Ureter (tissue), 1 donor: ENCODE measurements around the gene UTP18. TPM values are rescaled to one million over a fixed set of nuclear protein-coding genes. Genes with fewer than 3 reads are reported as not detected.
"Not testable (repeated sequence)": the region's sequence is repeated elsewhere in the genome, so short reads cannot be mapped to it uniquely, and the experiment has no call there.

Source experiments
- DNase-seq: peaks from one replicate; pipeline ENCODE4 v3.0.0-alpha.2; 2020; ENCODE audit warnings: low spot score
- total RNA-seq: library from RNA; stranded (reverse); gene quantifications from one replicate; pipeline ENCODE4 v1.2.4, GENCODE V29; 2023
- donor health status: DM: yes; HTN: yes; CAD: no.

UTP18 gene
- total RNA-seq, 1 donor from 2014 or later, result 35.3 TPM

DNA sequence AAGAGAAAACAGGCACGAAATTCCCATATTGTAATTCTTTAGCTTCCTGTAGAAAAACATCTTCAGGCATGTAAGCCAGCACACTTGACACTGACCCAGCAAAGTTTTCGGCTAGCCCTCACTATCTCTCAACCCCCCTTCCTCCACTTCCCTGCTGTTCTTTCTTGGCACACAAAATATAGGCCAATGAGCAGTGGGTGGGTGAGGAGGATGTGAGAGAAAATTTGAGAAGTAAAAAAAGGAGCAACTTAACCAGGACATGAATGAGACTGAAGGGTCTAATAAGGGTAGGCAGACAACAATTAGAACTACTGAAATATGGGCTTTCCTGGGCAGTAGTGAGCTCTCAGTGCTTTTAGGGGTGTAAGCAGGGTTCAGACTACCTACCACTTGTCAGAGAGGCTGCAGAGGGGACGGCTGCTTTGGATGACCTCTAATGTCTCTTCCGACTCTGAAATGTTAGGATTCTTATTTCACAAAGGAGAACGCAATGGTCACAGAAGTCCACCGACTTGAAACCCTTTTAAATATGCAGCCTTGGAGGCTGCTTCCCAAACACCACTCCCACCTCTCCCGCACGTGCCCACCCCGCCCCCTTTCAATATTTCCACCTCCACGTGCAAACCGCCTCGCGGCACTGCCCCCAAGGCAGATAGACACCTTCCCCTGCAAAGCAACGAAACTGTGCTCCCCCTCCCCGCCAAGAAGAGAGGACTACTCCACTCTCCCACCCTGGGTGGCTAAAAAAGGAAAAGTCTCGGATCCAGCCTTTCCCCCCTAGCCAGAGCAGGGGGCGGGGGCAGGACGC, 1.4 kb upstream of the UTP18 start:
- no peak for DNase-seq

- peak; percentile 96 for DNase-seq
Measured at GRCh38 chr17:51259564-51260236, 646 bp upstream of the UTP18 start, which contains the start of gene MBTD1. MBTD1 (minus strand) TSS chr17:51260049; CDS start chr17:51225161, 34,888 bp downstream.

DNA sequence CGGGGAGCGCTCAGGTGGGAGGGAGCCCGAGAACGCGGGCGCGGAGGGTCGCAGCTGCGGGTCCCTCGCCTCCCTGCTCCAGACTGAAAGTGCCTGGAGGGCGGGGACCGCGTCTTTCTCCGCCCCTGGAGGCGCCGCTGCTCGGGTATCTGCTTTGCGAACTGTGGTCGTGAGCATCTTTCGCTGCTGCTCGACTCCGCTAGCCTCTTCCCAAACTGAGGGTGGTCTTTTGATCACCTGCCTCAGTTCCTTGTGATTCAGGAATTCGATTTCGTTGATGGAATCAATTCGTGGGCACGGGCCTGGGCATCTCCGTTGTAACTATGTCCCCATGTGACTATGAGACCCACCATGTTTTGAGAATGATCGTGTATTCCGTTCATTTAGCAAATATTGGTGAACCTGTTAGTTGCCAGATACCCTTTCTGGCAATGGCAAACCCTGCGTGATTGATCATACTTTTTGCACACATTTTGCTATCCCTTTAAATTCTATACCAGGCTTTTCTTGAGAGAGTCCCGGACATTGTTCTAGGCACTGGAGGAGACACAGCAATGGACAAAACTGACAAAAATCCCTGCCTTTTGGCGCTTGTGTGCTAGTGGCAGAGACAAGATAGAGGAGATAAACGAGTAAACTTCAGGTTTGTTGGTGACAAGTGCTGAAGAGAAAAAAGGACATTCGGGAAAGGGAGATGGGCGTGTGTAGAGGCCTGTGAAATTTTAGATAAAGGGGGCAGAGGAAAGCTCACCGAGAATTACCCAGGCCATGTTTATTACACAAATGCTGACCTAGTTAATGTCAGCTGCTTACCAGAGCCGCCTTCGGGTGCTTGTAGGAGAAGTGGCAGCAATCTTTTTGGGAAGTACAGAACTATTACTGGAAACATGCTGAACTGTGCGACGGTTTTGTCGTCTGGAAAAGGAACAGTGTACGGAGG, 948 bp downstream of the UTP18 start:
- DNase-seq, result no peak

GRCh38 chr17:51263006-51263405, 2.7 kb downstream of the UTP18 start:
- DNase-seq, result no peak

GRCh38 chr17:51264466-51264865, 4.1 kb downstream of the UTP18 start:
- DNase-seq, result not testable (repeated sequence)

- no peak for DNase-seq
Measured at GRCh38 chr17:51269991-51270390, 9.6 kb downstream of the UTP18 start.

DNA sequence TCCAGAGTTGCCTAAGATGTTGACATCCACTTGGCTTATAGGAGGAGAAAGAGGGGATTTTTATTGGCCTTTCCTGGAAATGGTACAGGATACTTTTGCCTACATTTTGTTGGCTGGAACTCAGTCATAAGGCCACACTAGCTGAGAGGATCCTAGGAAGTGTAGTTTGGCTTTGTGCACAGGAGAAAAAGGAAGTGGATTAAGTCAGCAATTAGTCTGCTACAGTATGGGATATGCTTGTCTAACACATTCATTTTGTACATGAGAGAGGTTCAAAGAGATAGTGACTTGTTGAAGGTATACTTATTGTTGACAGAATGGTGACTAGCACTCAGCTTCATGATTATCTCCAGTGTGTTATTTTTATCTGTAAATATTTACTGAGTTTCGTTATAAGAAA, 10.3 kb downstream of the UTP18 start:
- no peak for DNase-seq

- DNase-seq, result no peak
Measured at GRCh38 chr17:51272812-51273211, 12.5 kb downstream of the UTP18 start.

DNA sequence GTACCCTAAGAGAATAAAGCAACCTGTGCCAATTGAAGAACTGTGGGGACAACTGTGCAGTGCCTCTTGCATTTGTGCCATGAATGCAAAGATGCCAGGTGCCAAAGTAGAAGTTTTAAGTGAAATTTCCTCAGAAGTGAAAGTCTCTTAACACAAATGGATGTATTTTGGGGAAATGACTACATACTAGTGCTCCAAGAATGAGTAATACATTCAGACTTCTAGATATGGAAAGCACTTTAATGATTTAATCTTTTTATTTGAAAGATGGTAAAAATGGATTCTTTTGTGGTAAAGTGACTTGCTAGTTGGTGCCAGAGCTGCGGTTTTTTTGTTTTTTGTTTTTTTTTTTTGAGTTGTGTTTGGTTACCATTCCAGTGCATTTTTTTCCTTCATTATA, 15.0 kb downstream of the UTP18 start:
- DNase-seq, result no peak

DNA sequence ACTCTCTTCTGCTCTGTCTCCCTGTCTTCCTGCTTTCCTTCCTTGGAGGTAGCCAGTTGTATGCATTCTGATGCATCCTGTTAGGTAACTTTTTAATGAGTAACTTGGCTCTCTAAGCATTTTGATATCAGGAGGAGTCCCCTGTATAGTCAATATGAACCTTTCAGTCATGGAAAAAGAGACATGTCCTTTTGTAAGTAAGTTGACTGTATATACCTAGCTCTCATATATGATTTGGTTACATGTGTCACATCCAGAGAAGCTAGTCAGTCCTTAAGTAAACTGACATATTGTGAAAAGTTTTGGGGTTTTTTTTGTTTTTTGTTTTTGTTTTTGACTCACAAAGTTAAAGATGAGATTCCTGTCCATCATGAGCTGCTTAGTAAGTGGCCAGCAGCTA, 18.8 kb downstream of the UTP18 start:
- DNase-seq, result no peak

- no peak for DNase-seq
Measured at GRCh38 chr17:51287412-51287811, 27.1 kb downstream of the UTP18 start.

DNA sequence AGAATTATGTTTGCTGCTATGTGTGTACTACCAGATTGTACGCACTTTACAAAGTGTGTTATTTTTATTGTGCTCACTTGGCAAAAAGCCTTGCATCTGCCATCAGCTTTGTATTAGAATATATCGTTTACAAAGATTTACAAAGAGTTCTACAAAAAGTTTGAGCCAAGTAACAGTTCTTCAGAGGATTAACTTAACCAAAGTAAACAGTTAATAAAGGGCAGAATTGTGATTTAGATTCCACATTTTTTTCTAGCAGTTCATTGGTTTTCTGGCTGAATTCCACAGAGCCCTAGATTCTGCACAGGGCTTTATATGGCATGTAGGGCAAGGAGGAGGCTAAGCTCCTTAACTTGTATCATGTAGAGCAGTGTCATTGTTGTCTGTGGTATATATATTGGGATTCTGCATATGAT, 29.4 kb downstream of the UTP18 start:
- no peak for DNase-seq

DNA sequence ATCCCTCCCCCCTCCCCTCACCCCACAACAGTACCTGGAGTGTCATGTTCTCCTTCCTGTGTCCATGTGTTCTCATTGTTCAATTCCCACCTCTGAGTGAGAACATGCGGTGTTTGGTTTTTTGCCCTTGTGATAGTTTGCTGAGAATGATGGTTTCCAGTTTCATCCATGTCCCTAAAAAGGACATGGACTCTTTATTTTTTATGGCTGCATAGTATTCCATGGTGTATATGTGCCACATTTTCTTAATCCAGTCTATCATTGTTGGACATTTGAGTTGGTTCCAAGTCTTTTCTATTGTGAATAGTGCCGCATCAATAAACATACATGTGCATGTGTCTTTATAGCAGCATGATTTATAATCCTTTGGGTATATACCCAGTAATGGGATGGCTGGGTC, 34.0 kb downstream of the UTP18 start:
- DNase-seq, result not testable (repeated sequence)

DNA sequence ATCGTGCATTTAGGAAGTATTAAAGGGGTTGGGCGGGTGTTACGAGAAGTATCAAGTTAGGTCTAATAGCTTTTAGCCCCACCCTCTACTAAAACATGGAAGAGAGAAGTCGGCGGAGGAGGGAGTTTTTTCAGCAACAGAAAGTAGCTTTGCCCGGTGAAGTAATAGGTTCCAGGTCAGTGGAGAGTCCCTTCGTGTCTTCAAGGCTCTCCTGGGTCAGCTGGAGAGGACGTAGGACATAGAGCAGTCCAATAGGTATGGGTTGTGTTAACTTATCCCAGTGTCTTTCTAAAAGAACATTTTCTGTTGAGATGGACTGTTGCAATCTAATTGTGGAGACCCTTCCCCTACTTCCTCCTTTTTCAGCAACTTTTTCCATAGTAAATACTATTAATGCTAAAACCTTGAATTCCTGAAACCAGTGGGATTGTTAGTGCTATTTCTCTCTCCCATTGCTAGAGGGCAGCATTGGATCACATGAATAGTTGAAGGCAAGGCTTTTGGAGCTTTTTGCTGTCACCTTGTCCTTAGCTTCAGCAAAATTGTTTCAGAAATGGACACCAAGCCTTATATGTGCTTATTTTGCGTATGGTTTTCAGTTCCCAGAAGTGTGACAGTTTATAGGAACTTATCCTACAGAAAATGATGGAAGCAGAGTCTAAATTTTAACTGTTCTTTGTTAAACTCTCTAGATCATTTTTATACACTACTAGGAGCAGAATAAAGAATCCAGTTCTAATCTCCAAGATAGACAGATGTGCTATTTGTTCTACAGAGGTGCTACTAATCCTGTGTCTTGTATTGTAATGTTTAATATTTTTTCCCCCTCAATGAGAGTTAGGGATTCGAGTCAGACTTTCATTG, 38.4 kb downstream of the UTP18 start:
- no peak for DNase-seq

DNA sequence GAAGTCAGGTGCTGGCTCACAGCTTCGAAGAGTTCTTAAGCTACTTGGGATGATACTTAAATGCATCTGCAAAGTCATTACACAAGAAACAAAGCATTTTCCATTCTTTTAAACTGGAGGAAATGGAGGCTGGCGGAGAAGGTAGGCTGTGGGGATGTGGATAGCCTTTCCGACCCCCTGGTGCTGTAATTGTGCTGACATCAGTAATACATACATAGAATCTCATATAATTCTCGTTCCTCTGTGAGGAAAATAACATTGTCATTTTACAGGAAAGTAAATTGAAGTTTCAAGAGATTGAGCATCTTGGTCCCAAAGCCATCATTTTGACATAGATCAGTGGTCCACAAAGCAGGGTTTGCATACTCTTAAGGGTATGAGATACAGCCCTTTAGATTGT, 39.5 kb downstream of the UTP18 start:
- DNase-seq, result no peak

DNA sequence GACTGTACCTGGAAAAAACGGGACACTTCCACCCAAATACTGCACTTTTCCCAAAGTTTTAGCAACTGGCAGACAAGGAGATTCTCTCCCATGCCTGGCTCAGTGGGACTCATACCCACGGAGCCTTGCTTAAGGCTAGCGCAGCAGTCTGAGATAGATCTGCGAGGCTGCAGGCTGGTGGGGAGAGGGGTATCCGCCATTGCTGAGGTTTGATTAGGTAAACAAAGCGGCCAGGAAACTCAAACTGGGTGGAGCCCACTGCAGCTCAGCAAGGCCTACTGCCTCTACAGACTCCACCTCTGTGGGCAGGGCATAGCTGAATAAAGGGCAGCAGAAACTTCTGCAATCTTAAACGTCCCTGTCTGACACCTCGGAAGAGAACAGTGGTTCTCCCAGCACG, 44.8 kb downstream of the UTP18 start:
- no peak for DNase-seq

DNA sequence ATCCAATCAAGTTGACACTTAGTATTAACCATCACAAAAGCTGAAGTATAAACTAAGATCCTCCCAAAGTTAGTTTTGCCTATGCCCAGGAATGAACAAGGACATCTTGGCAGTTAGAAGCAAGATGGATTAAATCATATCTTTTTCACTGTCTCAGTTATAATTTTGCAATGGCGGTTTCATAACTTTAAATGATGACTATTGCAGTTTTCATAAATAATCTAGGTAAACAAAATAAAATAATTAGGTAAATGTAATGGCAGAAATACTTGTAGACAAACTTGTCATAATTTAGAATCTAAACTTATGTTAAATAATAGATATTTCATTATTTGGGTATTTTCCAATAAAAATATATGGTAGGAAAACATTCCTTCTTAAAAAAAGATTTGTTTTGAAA, 51.7 kb downstream of the UTP18 start:
- DNase-seq, result not testable (repeated sequence)

GRCh38 chr17:51319186-51319585, 58.8 kb downstream of the UTP18 start:
- DNase-seq, result no peak

DNA sequence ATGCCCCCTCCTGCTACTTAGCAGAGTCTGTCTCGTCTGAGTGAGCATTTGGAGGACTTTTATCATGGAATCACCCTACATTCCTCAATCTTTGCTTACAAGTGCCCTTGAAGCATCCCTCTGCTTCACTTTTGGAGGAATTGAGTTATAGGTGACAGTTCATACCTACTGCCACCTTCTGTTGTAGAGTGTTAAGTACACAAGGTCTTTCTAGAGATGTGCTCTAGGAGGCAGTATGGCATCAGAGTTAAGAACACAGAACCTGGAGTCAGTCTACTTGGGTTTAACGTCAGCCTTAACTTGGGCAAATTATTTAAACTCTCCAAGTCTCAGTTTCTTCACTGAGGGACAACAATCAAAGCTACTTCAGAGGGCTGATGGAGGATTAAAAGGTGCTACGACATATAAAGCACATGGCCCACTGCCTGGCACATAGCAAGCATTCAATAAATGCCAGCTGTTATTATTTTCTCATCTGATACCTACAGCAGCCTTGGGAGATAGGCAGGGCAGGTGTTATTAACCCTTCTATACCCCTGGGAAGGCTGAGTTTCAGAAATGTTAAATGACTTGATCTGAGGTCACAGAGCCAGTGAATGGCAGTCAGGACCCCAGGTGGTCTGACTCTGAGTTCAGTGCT, 62.2 kb downstream of the UTP18 start:
- DNase-seq, result no peak

- DNase-seq, result no peak
Measured at GRCh38 chr17:51325471-51325870, 65.1 kb downstream of the UTP18 start.
